ENCODE data around the gene ATP10B.

- no peak for TF ChIP-seq CTCF (IDR thresholded peaks at IDR 0.05)
- TF ChIP-seq POLR2AphosphoS5 (IDR thresholded peaks at IDR 0.05), result no peak
- no peak for TF ChIP-seq POLR2A (IDR thresholded peaks at IDR 0.05)
- TF ChIP-seq EP300 (IDR thresholded peaks at IDR 0.05; ENCODE audit: low read depth), result no peak
Measured at GRCh38 chr5:160843240-160843639, 8.8 kb downstream of the ATP10B start.

Measured in transverse colon (tissue), 4 donors.